HEK293T (cell line): ENCODE data around the gene R3HDM2.

Experiments
- CTCF ChIA-PET: fragments of 350-600 bp; formaldehyde crosslinking; extraction: SDS; loops from one replicate; lab custom pipeline; 2021; ENCODE audit warnings: antibody characterized with exemption, inconsistent platforms; lab: Yijun Ruan, JAX
- POLR2A ChIA-PET: fragments of 350-600 bp; formaldehyde crosslinking; extraction: SDS; loops from one replicate; lab custom pipeline; 2020; ENCODE audit warnings: antibody characterized with exemption, inconsistent platforms; lab: Yijun Ruan, JAX
- DNase-seq: peaks from one replicate; pipeline ENCODE4 v3.0.0; 2012; ENCODE audit warnings: mixed read lengths; ENCODE audit errors: extremely low spot score
- ARNT ChIP-seq: fragments of 450-650 bp; IDR thresholded peaks from 2 replicates; pipeline ENCODE4 v1.6.1; 2017; ENCODE audit warnings: mild to moderate bottlenecking
- BHLHE40 ChIP-seq: fragments of 450-650 bp; IDR thresholded peaks from 2 replicates; pipeline ENCODE4 v1.6.1; 2016; ENCODE audit warnings: mild to moderate bottlenecking, moderate library complexity, borderline replicate concordance
- CTBP1 ChIP-seq: fragments of 450-650 bp; IDR thresholded peaks from 2 replicates; pipeline ENCODE4 v1.6.1; 2016; ENCODE audit warnings: borderline replicate concordance
- ELF4 ChIP-seq: fragments of 450-650 bp; IDR thresholded peaks from 2 replicates; pipeline ENCODE4 v1.6.1; 2017; ENCODE audit warnings: antibody characterized with exemption
- FOXA1 ChIP-seq: fragments of 450-650 bp; IDR thresholded peaks from 2 replicates; pipeline ENCODE4 v1.6.1; 2016; ENCODE audit warnings: mild to moderate bottlenecking
- FOXK2 ChIP-seq: fragments of 450-650 bp; IDR thresholded peaks from 2 replicates; pipeline ENCODE4 v1.6.1; 2016; ENCODE audit warnings: mild to moderate bottlenecking
- FOXM1 ChIP-seq: fragments of 450-650 bp; IDR thresholded peaks from 2 replicates; pipeline ENCODE4 v1.6.1; 2017; ENCODE audit warnings: mild to moderate bottlenecking, borderline replicate concordance
- HDGF ChIP-seq: fragments of 450-650 bp; IDR thresholded peaks from 2 replicates; pipeline ENCODE4 v1.6.1; 2017; ENCODE audit warnings: antibody characterized with exemption, borderline replicate concordance
- L3MBTL2 ChIP-seq: fragments of 450-650 bp; conservative IDR thresholded peaks from 2 replicates; pipeline ENCODE4 v1.6.1; 2016; ENCODE audit warnings: mild to moderate bottlenecking
- LEF1 ChIP-seq: fragments of 450-650 bp; IDR thresholded peaks from 2 replicates; pipeline ENCODE4 v1.6.1; 2017; ENCODE audit warnings: mild to moderate bottlenecking, borderline replicate concordance
- NFRKB ChIP-seq: fragments of 450-650 bp; IDR thresholded peaks from 2 replicates; pipeline ENCODE4 v1.6.1; 2016; ENCODE audit warnings: mild to moderate bottlenecking, moderate library complexity
- PKNOX1 ChIP-seq: fragments of 450-650 bp; IDR thresholded peaks from 2 replicates; pipeline ENCODE4 v1.6.1; 2016
- SP1 ChIP-seq: fragments of 450-650 bp; IDR thresholded peaks from 2 replicates; pipeline ENCODE4 v1.6.1; 2017
- SUZ12 ChIP-seq: fragments of 450-650 bp; IDR thresholded peaks from 2 replicates; pipeline ENCODE4 v1.6.1; 2016; ENCODE audit warnings: mild to moderate bottlenecking
- TARDBP ChIP-seq: fragments of 450-650 bp; IDR thresholded peaks from 2 replicates; pipeline ENCODE4 v1.6.1; 2016
- ZNF384 ChIP-seq: fragments of 450-650 bp; IDR thresholded peaks from 2 replicates; pipeline ENCODE4 v1.6.1; 2016

The R3HDM2 gene

GRCh38 chr12:57224278-57224972 is 206.4 kb downstream of the R3HDM2 start:
- CTCF ChIA-PET, result interaction anchor here (0.7 to 0.9 kb wide), 3 partner anchors 10 to 38 kb away, joined by 3 to 4 read pairs (median 4); no protein-coding TSS in a partner anchor
- no peak for DNase-seq
- POLR2A ChIA-PET, result interaction anchor here (0.6 to 1.0 kb wide), 2 partner anchors 16 to 767 kb away, joined by 3 read pairs; no protein-coding TSS in a partner anchor
- TF ChIP-seq HDGF (no peak), LEF1 (no peak), ZNF384 (no peak), ARNT (no peak), SP1 (no peak)

GRCh38 chr12:57223191-57224165 is 207.4 kb downstream of the R3HDM2 start:
- TF ChIP-seq FOXA1 (no peak), LEF1 (no peak), ARNT (no peak), NFRKB (no peak), TARDBP (no peak), ZNF384 (no peak), FOXM1 (no peak), SP1 (no peak), CTBP1 (no peak), BHLHE40 (no peak), FOXK2 (no peak), SUZ12 (no peak), L3MBTL2 (no peak), HDGF (no peak), ELF4 (no peak), PKNOX1 (no peak)
- no peak for DNase-seq
- ChIA-PET CTCF (interaction anchor here (0.6 to 1.5 kb wide), 4 partner anchors 10 to 257 kb away, joined by 3 to 6 read pairs (median 4); no protein-coding TSS in a partner anchor), POLR2A (interaction anchor here (1.0 kb wide), 2 partner anchors 10 to 17 kb away, joined by 3 to 4 read pairs; no protein-coding TSS in a partner anchor)

- CTCF ChIA-PET, result interaction anchor here (1.0 to 1.5 kb wide), 3 partner anchors 9 to 21 kb away, joined by 3 to 6 read pairs (median 4); no protein-coding TSS in a partner anchor
- POLR2A ChIA-PET, result interaction anchor here (1.0 to 1.2 kb wide), 2 partner anchors 7 to 11 kb away, joined by 4 to 6 read pairs; partner anchors contain the start of gene SHMT2
- no peak for TF ChIP-seq SP1
- no peak for TF ChIP-seq CTBP1
- no peak for TF ChIP-seq FOXM1
- TF ChIP-seq LEF1, result no peak
- TF ChIP-seq ARNT, result no peak
- no peak for DNase-seq
These were observed 208.3 kb downstream of the R3HDM2 start for GRCh38 chr12:57222286-57223190.

- POLR2A ChIA-PET, result interaction anchor here (1.2 kb wide), 1 partner anchor 8 kb away, joined by 6 read pairs; the partner anchor contains the start of gene SHMT2
- CTCF ChIA-PET, result interaction anchor here (0.5 to 1.0 kb wide), 2 partner anchors 22 to 55 kb away, joined by 3 to 4 read pairs; no protein-coding TSS in a partner anchor
These were observed 209.5 kb downstream of the R3HDM2 start for GRCh38 chr12:57221169-57221917.

GRCh38 chr12:57220770-57221168 is 210.1 kb downstream of the R3HDM2 start:
- TF ChIP-seq BHLHE40 (no peak), ZNF384 (no peak), FOXK2 (no peak), HDGF (no peak), FOXM1 (no peak), LEF1 (no peak), SUZ12 (no peak), ARNT (no peak), CTBP1 (no peak)
- no peak for DNase-seq
- POLR2A ChIA-PET, result interaction anchor here (1.2 kb wide), 1 partner anchor 9 kb away, joined by 6 read pairs; the partner anchor contains the start of gene SHMT2
- CTCF ChIA-PET, result interaction anchor here (0.5 kb wide), 1 partner anchor 56 kb away, joined by 4 read pairs; no protein-coding TSS in a partner anchor

More at GRCh38 chr12:57221169-57221917, 209.5 kb downstream of the R3HDM2 start:
- TF ChIP-seq BHLHE40 (no peak), TARDBP (no peak), ELF4 (no peak)
- no peak for DNase-seq
